SK-N-SH (cell line): ENCODE results near the gene ZNF804A. TPM values are rescaled to one million over a fixed set of nuclear protein-coding genes. Genes with fewer than 3 reads are reported as not detected.

Experiments used
- CTCF ChIA-PET: fragments of 300-600, 350-600 bp; formaldehyde crosslinking; extraction: SDS; loops from one replicate; lab custom pipeline; 2021; lab: Yijun Ruan, JAX
- POLR2A ChIA-PET: fragments of 350-600 bp; sonication (Branson Sonifier 250); formaldehyde crosslinking; extraction: SDS; loops from one replicate; lab custom pipeline; 2020; ENCODE audit warnings: antibody characterized with exemption, inconsistent platforms; lab: Yijun Ruan, JAX
- DNase-seq: peaks from one replicate; pipeline ENCODE4 v3.0.0; 2012
- H2AFZ ChIP-seq: fragments of 200-600 bp; sonication (generic); 2 replicates; pipeline ENCODE4 v1.8.1; 2016; ENCODE audit warnings: antibody characterized with exemption, mild to moderate bottlenecking, low read depth
- H3F3A ChIP-seq: fragments of 200-600 bp; sonication (generic); replicated peaks from 2 replicates; pipeline ENCODE3; 2016; ENCODE audit warnings: antibody characterized with exemption, mild to moderate bottlenecking; ENCODE audit not compliant: insufficient read depth
- H3K27ac ChIP-seq, 2 experiments: fragments of 200-500 bp in 1 of 2; fragments of 200-600 bp in 1 of 2; sonication (Bioruptor generic) in 1 of 2; sonication (generic), shearing (Covaris generic) in 1 of 2; 2 replicates each; pipeline versions ENCODE4 v1.5.1 to v1.6.1; 2014 to 2016; ENCODE audit warnings: low read depth in 2 of 2, inconsistent platforms in 1 of 2, low read length in 1 of 2, mild to moderate bottlenecking in 1 of 2, mixed read lengths in 1 of 2
- H3K27me3 ChIP-seq: fragments of 200-600 bp; sonication (generic), shearing (Covaris generic); 2 replicates; pipeline ENCODE4 v1.6.1; 2016; ENCODE audit warnings: mixed run types; ENCODE audit not compliant: insufficient read depth
- H3K36me3 ChIP-seq, 2 experiments: fragments of 200-500 bp in 1 of 2; fragments of 200-600 bp in 1 of 2; sonication (Bioruptor generic) in 1 of 2; sonication (generic) in 1 of 2; replicated peaks in 1 of 2; 2 replicates each; pipeline versions ENCODE3 to v1.5.1; 2014 to 2016; ENCODE audit warnings: low read length in 1 of 2, mild to moderate bottlenecking in 1 of 2; ENCODE audit not compliant: insufficient read depth in 2 of 2, control insufficient read depth in 1 of 2
- H3K4me1 ChIP-seq, 2 experiments: fragments of 200-500 bp in 1 of 2; fragments of 200-600 bp in 1 of 2; sonication (Bioruptor generic) in 1 of 2; sonication (generic), shearing (Covaris generic) in 1 of 2; 2 replicates each; pipeline versions ENCODE4 v1.5.1 to v1.6.1; 2014 to 2016; ENCODE audit warnings: low read depth in 1 of 2, low read length in 1 of 2, mixed run types in 1 of 2; ENCODE audit not compliant: insufficient read depth in 2 of 2, control insufficient read depth in 1 of 2
- H3K4me2 ChIP-seq: fragments of 200-600 bp; sonication (generic), shearing (Covaris generic); 2 replicates; pipeline ENCODE4 v1.6.1; 2017; ENCODE audit warnings: mixed run types
- H3K4me3 ChIP-seq, 2 experiments: fragments of 200-500 bp in 1 of 2; fragments of 200-600 bp in 1 of 2; sonication (Bioruptor generic) in 1 of 2; sonication (generic), shearing (Covaris generic) in 1 of 2; 2 replicates each; pipeline versions ENCODE4 v1.5.1 to v1.8.1; 2014 to 2016; ENCODE audit warnings: low read depth in 2 of 2, inconsistent platforms in 1 of 2, low read length in 1 of 2, mild to moderate bottlenecking in 1 of 2, mixed read lengths in 1 of 2, moderate library complexity in 1 of 2
- H3K79me2 ChIP-seq: fragments of 200-600 bp; sonication (generic); 2 replicates; pipeline ENCODE4 v1.8.1; 2017; ENCODE audit warnings: mild to moderate bottlenecking; ENCODE audit not compliant: insufficient read depth
- H3K9ac ChIP-seq: fragments of 200-600 bp; sonication (generic); 2 replicates; pipeline ENCODE4 v1.6.1; 2017; ENCODE audit warnings: mixed run types
- H3K9me2 ChIP-seq: fragments of 200-600 bp; sonication (generic); 2 replicates; pipeline ENCODE4 v1.6.1; 2017; ENCODE audit warnings: mixed run types
- H3K9me3 ChIP-seq: fragments of 200-600 bp; sonication (generic); 2 replicates; pipeline ENCODE4 v1.6.1; 2017; ENCODE audit warnings: mixed run types, mild to moderate bottlenecking, moderate library complexity
- H4K20me1 ChIP-seq: fragments of 200-600 bp; sonication (generic); 2 replicates; pipeline ENCODE4 v1.6.1; 2017; ENCODE audit warnings: mild to moderate bottlenecking, mixed run types; ENCODE audit not compliant: insufficient read depth
- EZH2phosphoT487 ChIP-seq: fragments of 200-600 bp; sonication (generic); IDR thresholded peaks from 2 replicates; pipeline ENCODE4 v1.6.1; 2017; ENCODE audit warnings: low read depth, mixed run types, mild to moderate bottlenecking, antibody characterized with exemption, moderate library complexity, borderline replicate concordance
- GABPA ChIP-seq: IDR thresholded peaks from 2 replicates; pipeline ENCODE4 v1.4.0; 2012; ENCODE audit warnings: low read depth, mild to moderate bottlenecking
- MEF2A ChIP-seq: IDR thresholded peaks from 2 replicates; pipeline ENCODE4 v1.4.0; 2012; ENCODE audit warnings: low read depth, borderline replicate concordance
- MXI1 ChIP-seq: IDR thresholded peaks from 2 replicates; pipeline ENCODE4 v1.6.1; 2012; ENCODE audit warnings: mild to moderate bottlenecking, low read depth, low read length, improper control_type of control experiment
- NFIC ChIP-seq: IDR thresholded peaks from 2 replicates; pipeline ENCODE4 v1.4.0; 2012; ENCODE audit warnings: borderline replicate concordance
- NRF1 ChIP-seq: IDR thresholded peaks from 2 replicates; pipeline ENCODE4 v1.6.1; 2012; ENCODE audit warnings: low read depth, mild to moderate bottlenecking, low read length
- RAD21 ChIP-seq: IDR thresholded peaks from 2 replicates; pipeline ENCODE4 v1.6.1; 2012; ENCODE audit warnings: mild to moderate bottlenecking, low read length
- RXRA ChIP-seq: IDR thresholded peaks from 2 replicates; pipeline ENCODE4 v1.4.0; 2012; ENCODE audit warnings: low read depth, mild to moderate bottlenecking, borderline replicate concordance
- SMC3 ChIP-seq: IDR thresholded peaks from 2 replicates; pipeline ENCODE4 v1.6.1; 2012; ENCODE audit warnings: low read depth, low read length, improper control_type of control experiment
- TCF12 ChIP-seq: IDR thresholded peaks from 2 replicates; pipeline ENCODE4 v1.4.0; 2012
- YY1 ChIP-seq: IDR thresholded peaks from 2 replicates; pipeline ENCODE4 v1.4.0; 2012; ENCODE audit warnings: low read depth, mild to moderate bottlenecking
- WGBS: methylation state at CpG from one replicate; pipeline ENCODE4 v1.1.6; 2017; ENCODE audit warnings: low lambda C conversion rate; 5-methylcytosine and 5-hydroxymethylcytosine counted together
- polyA plus RNA-seq, 3 experiments: library from polyadenylated mRNA; depleted of rRNA; stranded (reverse); fragments of >200 nt; gene quantifications; 2 replicates each; pipeline ENCODE4 v1.2.3, GENCODE V29; 2012
- TF ChIP-seq, protein P1 (sequence below): IDR thresholded peaks from 2 replicates; pipeline ENCODE4 v1.4.0; 2012; ENCODE audit warnings: low read depth, borderline replicate concordance
- TF ChIP-seq, protein P2 (sequence below): IDR thresholded peaks from 2 replicates; pipeline ENCODE4 v1.6.1; 2012; ENCODE audit warnings: mild to moderate bottlenecking, low read depth, low read length, moderate library complexity

ZNF804A gene
- polyA plus RNA-seq, 1 of the 3 experiments (the other 2 are of a cell fraction): 0.02 TPM

DNA sequence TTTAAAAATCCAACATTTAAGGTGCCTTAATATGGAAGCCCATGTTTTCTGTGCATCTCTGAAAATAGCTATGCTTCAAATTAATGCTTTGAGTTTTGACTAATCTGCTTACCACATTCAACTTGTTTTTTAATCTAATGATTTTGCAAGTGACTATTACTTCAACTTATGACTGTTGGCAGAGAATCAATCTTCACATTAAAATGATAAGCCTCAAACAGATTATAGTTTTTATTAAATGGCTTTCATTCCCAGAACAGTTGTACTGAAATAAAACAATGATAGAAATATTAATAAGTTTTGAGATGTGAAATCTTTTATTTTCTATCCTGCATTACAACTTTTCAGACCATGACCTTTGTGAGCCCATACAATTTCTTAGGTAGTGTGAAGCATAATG lies 347.5 kb downstream of the ZNF804A start:
- Histone ChIP-seq H3K27me3 (no peaks in the 10 kb centered on the region), H3K4me1 (no peaks in the 10 kb centered on the region; a peak in 1 of 4 replicates), H3K4me2 (no peak overlapping the region), H3F3A (no peaks in the 10 kb centered on the region), H3K36me3 (no peaks in the 10 kb centered on the region), H2AFZ (no peak overlapping the region), H3K27ac (no peak overlapping the region), H3K79me2 (no peaks in the 10 kb centered on the region), H3K9ac (no peak overlapping the region), H3K4me3 (no peak overlapping the region), H4K20me1 (no peaks in the 10 kb centered on the region), H3K9me2 (no peaks in the 10 kb centered on the region), H3K9me3 (no peaks in the 10 kb centered on the region)
- POLR2A ChIA-PET: no interaction called here
- no peak for TF ChIP-seq NFIC
- no peak for TF ChIP-seq MEF2A
- TF ChIP-seq EZH2phosphoT487: no peak
- CTCF ChIA-PET: interaction anchor here (1.1 kb wide), 1 partner anchor 15 kb away, joined by 3 read pairs; no protein-coding TSS in a partner anchor
- DNase-seq: no peak

DNA sequence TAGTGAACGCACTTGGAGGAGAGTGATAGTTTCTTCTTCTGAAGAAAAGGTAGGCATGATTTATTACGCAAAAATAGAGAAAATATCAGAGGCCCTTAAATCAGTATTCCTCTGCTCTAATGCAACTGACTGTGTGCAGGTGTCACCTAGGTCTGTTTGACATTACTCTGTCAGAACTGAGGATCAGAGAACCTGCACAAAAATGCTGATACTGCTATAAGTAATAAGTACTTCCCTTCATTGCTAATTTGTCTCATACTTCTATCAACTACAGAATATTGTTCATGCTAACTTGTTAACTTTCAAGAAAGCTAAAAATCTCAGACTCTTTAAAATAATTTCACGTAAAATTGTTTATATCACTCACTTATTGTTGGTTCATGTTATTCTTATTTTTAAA lies 358.5 kb downstream of the ZNF804A start:
- Histone ChIP-seq H3K4me3 (no peak overlapping the region), H3K9ac (no peak overlapping the region), H3K9me3 (no peaks in the 10 kb centered on the region), H3F3A (no peaks in the 10 kb centered on the region), H4K20me1 (no peaks in the 10 kb centered on the region), H2AFZ (no peak overlapping the region), H3K4me1 (no peaks in the 10 kb centered on the region), H3K79me2 (no peaks in the 10 kb centered on the region), H3K4me2 (no peak overlapping the region), H3K36me3 (no peaks in the 10 kb centered on the region), H3K27me3 (no peaks in the 10 kb centered on the region), H3K27ac (no peak overlapping the region), H3K9me2 (no peaks in the 10 kb centered on the region)
- 48% methylated on average over 3 of the region's 3 CpGs for WGBS
- DNase-seq: no peak
- TF ChIP-seq, protein P1, sequence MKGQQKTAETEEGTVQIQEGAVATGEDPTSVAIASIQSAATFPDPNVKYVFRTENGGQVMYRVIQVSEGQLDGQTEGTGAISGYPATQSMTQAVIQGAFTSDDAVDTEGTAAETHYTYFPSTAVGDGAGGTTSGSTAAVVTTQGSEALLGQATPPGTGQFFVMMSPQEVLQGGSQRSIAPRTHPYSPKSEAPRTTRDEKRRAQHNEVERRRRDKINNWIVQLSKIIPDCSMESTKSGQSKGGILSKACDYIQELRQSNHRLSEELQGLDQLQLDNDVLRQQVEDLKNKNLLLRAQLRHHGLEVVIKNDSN: no peak
- no peak for TF ChIP-seq MXI1
- no peak for TF ChIP-seq RXRA
- TF ChIP-seq GABPA: no peak
- no peak for TF ChIP-seq NRF1
- TF ChIP-seq, protein P2, sequence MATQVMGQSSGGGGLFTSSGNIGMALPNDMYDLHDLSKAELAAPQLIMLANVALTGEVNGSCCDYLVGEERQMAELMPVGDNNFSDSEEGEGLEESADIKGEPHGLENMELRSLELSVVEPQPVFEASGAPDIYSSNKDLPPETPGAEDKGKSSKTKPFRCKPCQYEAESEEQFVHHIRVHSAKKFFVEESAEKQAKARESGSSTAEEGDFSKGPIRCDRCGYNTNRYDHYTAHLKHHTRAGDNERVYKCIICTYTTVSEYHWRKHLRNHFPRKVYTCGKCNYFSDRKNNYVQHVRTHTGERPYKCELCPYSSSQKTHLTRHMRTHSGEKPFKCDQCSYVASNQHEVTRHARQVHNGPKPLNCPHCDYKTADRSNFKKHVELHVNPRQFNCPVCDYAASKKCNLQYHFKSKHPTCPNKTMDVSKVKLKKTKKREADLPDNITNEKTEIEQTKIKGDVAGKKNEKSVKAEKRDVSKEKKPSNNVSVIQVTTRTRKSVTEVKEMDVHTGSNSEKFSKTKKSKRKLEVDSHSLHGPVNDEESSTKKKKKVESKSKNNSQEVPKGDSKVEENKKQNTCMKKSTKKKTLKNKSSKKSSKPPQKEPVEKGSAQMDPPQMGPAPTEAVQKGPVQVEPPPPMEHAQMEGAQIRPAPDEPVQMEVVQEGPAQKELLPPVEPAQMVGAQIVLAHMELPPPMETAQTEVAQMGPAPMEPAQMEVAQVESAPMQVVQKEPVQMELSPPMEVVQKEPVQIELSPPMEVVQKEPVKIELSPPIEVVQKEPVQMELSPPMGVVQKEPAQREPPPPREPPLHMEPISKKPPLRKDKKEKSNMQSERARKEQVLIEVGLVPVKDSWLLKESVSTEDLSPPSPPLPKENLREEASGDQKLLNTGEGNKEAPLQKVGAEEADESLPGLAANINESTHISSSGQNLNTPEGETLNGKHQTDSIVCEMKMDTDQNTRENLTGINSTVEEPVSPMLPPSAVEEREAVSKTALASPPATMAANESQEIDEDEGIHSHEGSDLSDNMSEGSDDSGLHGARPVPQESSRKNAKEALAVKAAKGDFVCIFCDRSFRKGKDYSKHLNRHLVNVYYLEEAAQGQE: no peak
- TF ChIP-seq RAD21: no peak
- TF ChIP-seq SMC3: no peak
- TF ChIP-seq TCF12: no peak
- no peak for TF ChIP-seq YY1
- CTCF ChIA-PET: no interaction called here
- POLR2A ChIA-PET: no interaction called here
